ENCODE results near the gene GHR.
"Not testable (repeated sequence)": the region's sequence is repeated elsewhere in the genome, so short reads cannot be mapped to it uniquely, and the experiment has no call there.

The GHR gene

GRCh38 chr5:42573386-42573785 is 150.1 kb downstream of the GHR start:
- POLR2A ChIA-PET, result no interaction called here
- Histone ChIP-seq H3K36me3 (ENCODE audit: control insufficient read depth in 2 of 2, insufficient read depth in 1 of 2, low read length in 2 of 2) (no peaks in the 10 kb centered on the region), H3K9me3 (ENCODE audit: control insufficient read depth, insufficient read depth, low read depth, low read length) (no peaks in the 10 kb centered on the region), H3K4me1 (ENCODE audit: control insufficient read depth, insufficient read depth, low read length) (no peaks in the 10 kb centered on the region), H3K4me3 (ENCODE audit: low read depth, low read length) (no peak overlapping the region), H3K27ac (ENCODE audit: extremely low read depth, low read depth, low read length) (no peak overlapping the region)
- TF ChIP-seq ZIC2 (tag by site-specific recombination; IDR thresholded peaks at IDR 0.05), result no peak
- TF ChIP-seq SCRT1 (tag by site-specific recombination; IDR thresholded peaks at IDR 0.05; ENCODE audit: borderline replicate concordance), result no peak
- TF ChIP-seq FEZF1 (tag by site-specific recombination; IDR thresholded peaks at IDR 0.05), result no peak
- no peak for TF ChIP-seq ZSCAN23 (tag by site-specific recombination; IDR thresholded peaks at IDR 0.05)
- TF ChIP-seq ZNF155 (tag by site-specific recombination; IDR thresholded peaks at IDR 0.05), result no peak
- TF ChIP-seq ZNF114 (tag by site-specific recombination; IDR thresholded peaks at IDR 0.05), result no peak
- no peak for TF ChIP-seq ZFP69B (tag by site-specific recombination; IDR thresholded peaks at IDR 0.05)
- TF ChIP-seq ZNF148 (tag by site-specific recombination; IDR thresholded peaks at IDR 0.05; ENCODE audit: borderline replicate concordance), result no peak
- TF ChIP-seq ZBTB21 (tag by site-specific recombination; IDR thresholded peaks at IDR 0.05), result no peak
- TF ChIP-seq ZNF555 (tag by site-specific recombination; conservative IDR thresholded peaks at IDR 0.05), result no peak
- TF ChIP-seq ZNF18 (tag by site-specific recombination; IDR thresholded peaks at IDR 0.05), result no peak
- TF ChIP-seq RBAK (tag by site-specific recombination; IDR thresholded peaks at IDR 0.05), result no peak
- TF ChIP-seq ZNF112 (tag by site-specific recombination; IDR thresholded peaks at IDR 0.05), result no peak
- no peak for TF ChIP-seq ZNF585B (tag by site-specific recombination; IDR thresholded peaks at IDR 0.05)
- no peak for TF ChIP-seq ZNF274 (IDR thresholded peaks at IDR 0.05; ENCODE audit: low read length)
- no peak for TF ChIP-seq ZNF274 (tag by site-specific recombination; IDR thresholded peaks at IDR 0.05; ENCODE audit: borderline replicate concordance)
- no peak for TF ChIP-seq PRDM1 (tag by site-specific recombination; IDR thresholded peaks at IDR 0.05)
- TF ChIP-seq ZNF747 (tag by site-specific recombination; IDR thresholded peaks at IDR 0.05), result no peak
- CTCF ChIA-PET, result interaction anchor here (0.7 to 1.6 kb wide), 2 partner anchors 9 to 11 kb away, joined by 3 to 7 read pairs; no protein-coding TSS in a partner anchor

- H3K4me3 ChIP-seq (ENCODE audit: low read depth, low read length); H3K36me3 ChIP-seq (ENCODE audit: control insufficient read depth in 2 of 2, insufficient read depth in 1 of 2, low read length in 2 of 2); H3K27ac ChIP-seq (ENCODE audit: extremely low read depth, low read depth, low read length); H3K9me3 ChIP-seq (ENCODE audit: control insufficient read depth, insufficient read depth, low read depth, low read length); POLR2A ChIA-PET; H3K4me1 ChIP-seq (ENCODE audit: control insufficient read depth, insufficient read depth, low read length): not testable (repeated sequence)
- CTCF ChIA-PET, result interaction anchor here (0.6 kb wide), 1 partner anchor 1183 kb away, joined by 4 read pairs; no protein-coding TSS in a partner anchor
Observed at GRCh38 chr5:42575914-42576313, 152.7 kb downstream of the GHR start.

GRCh38 chr5:42578901-42579300 is 155.7 kb downstream of the GHR start:
- CTCF ChIA-PET, result interaction anchor here (1.1 kb wide), 1 partner anchor 311 kb away, joined by 4 read pairs; no protein-coding TSS in a partner anchor
- H3K36me3 ChIP-seq (ENCODE audit: control insufficient read depth in 2 of 2, insufficient read depth in 1 of 2, low read length in 2 of 2); H3K4me1 ChIP-seq (ENCODE audit: control insufficient read depth, insufficient read depth, low read length); POLR2A ChIA-PET; H3K27ac ChIP-seq (ENCODE audit: extremely low read depth, low read depth, low read length); H3K9me3 ChIP-seq (ENCODE audit: control insufficient read depth, insufficient read depth, low read depth, low read length); H3K4me3 ChIP-seq (ENCODE audit: low read depth, low read length): not testable (repeated sequence)
